PC-3 (cell line): ENCODE data around the gene NKAIN2.

Source experiments
- EZH2 ChIP-seq: fragments of 300-600 bp; sonication (generic); IDR thresholded peaks from one replicate; pipeline ENCODE4 v1.6.1; 2017; ENCODE audit warnings: antibody characterized with exemption, mild to moderate bottlenecking, low read length; ENCODE audit not compliant: unreplicated experiment
- EZH2phosphoT487 ChIP-seq: fragments of 300-600 bp; sonication (generic); IDR thresholded peaks from 2 replicates; pipeline ENCODE4 v1.6.1; 2018; ENCODE audit warnings: mild to moderate bottlenecking, antibody characterized with exemption, low read length, borderline replicate concordance
- TF ChIP-seq, protein P1 (sequence below): fragments of 300-600 bp; sonication (generic); conservative IDR thresholded peaks from 2 replicates; pipeline ENCODE4 v1.5.1; 2017; ENCODE audit warnings: antibody characterized with exemption, low read depth, mild to moderate bottlenecking, low read length

DNA sequence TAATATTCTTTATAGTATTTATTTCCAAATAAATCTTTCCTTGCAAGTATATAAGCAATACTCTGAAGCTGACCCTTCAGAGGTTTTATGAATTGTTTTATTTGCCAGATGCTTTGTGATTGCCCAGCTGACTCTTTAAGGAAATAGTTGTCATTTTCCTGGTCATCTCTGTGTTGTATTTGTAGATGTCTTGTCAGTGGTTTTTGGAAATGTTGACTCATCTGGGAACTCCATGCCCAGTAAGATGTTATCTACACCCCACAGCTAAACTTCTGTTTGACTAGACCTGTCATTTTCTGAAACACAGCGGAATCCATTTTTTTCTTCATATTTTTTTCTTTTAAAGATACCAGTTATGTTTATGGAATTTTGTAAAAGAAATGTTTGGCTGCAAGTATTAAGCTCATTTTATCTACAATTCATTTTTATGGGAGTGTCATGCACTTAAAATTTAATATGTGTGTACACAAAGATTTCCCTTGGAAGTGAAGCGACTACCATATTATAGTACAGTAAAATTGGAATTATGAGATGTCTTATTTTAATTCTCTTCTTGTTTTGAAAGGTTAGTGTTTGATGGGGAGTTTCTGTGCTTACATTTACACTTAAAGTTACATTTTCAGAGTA is 491.0 kb downstream of the NKAIN2 start:
- TF ChIP-seq, protein P1, sequence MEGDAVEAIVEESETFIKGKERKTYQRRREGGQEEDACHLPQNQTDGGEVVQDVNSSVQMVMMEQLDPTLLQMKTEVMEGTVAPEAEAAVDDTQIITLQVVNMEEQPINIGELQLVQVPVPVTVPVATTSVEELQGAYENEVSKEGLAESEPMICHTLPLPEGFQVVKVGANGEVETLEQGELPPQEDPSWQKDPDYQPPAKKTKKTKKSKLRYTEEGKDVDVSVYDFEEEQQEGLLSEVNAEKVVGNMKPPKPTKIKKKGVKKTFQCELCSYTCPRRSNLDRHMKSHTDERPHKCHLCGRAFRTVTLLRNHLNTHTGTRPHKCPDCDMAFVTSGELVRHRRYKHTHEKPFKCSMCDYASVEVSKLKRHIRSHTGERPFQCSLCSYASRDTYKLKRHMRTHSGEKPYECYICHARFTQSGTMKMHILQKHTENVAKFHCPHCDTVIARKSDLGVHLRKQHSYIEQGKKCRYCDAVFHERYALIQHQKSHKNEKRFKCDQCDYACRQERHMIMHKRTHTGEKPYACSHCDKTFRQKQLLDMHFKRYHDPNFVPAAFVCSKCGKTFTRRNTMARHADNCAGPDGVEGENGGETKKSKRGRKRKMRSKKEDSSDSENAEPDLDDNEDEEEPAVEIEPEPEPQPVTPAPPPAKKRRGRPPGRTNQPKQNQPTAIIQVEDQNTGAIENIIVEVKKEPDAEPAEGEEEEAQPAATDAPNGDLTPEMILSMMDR: no peak
- TF ChIP-seq EZH2phosphoT487 (no peak), EZH2 (no peak)
